GM15510 (cell line): ENCODE results near the gene NACC2.

Experiments
- POLR2A ChIP-seq: IDR thresholded peaks from 3 replicates; pipeline ENCODE4 v1.6.1; 2011; ENCODE audit warnings: borderline replicate concordance; ENCODE audit not compliant: insufficient read length; ENCODE audit errors: extremely low read depth

NACC2 gene

GRCh38 chr9:136009516-136009915, 85.6 kb downstream of the NACC2 start:
- no peak for TF ChIP-seq POLR2A

DNA sequence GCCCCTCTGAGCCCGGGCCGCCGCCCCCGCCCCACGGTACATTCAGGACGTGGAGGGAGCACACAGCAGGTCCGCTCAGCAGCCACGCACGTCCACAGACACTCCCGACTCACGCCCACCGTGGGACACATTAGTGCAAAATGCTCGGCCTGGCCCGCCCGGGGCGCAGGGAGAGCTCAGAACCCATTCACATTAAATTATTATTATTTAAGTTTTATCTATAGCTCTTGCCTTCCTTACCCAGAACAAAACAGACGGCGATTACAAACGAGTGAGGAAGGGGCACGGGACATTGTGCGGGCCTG, 86.4 kb downstream of the NACC2 start:
- no peak for TF ChIP-seq POLR2A

GRCh38 chr9:136007934-136008692, 87.0 kb downstream of the NACC2 start:
- no peak for TF ChIP-seq POLR2A

- TF ChIP-seq POLR2A: no peak
These were observed 87.7 kb downstream of the NACC2 start for GRCh38 chr9:136007276-136007933.

DNA sequence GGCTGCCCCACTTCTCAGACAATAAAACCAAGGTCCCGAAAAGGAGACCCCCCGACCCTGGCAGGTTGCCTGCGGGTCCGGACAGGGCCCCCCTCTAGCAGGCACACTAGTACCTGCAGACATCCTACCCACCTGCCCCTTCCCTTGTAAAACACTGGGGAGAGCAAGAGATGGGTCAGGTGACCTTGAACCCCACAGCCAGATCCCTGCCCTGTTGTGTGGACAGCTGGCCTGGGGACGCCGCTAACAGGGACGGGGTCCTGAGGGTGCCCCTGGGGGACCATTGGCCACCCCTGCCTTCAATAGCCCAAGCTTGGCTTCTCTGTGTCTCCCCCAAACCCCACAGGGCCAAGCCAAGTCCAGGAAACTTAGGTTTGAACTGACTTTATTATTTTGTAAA, 88.9 kb downstream of the NACC2 start:
- no peak for TF ChIP-seq POLR2A

GRCh38 chr9:136004712-136005111, 90.4 kb downstream of the NACC2 start:
- no peak for TF ChIP-seq POLR2A

- TF ChIP-seq POLR2A: no peak
These were observed 90.9 kb downstream of the NACC2 start for GRCh38 chr9:136004219-136004618.

DNA sequence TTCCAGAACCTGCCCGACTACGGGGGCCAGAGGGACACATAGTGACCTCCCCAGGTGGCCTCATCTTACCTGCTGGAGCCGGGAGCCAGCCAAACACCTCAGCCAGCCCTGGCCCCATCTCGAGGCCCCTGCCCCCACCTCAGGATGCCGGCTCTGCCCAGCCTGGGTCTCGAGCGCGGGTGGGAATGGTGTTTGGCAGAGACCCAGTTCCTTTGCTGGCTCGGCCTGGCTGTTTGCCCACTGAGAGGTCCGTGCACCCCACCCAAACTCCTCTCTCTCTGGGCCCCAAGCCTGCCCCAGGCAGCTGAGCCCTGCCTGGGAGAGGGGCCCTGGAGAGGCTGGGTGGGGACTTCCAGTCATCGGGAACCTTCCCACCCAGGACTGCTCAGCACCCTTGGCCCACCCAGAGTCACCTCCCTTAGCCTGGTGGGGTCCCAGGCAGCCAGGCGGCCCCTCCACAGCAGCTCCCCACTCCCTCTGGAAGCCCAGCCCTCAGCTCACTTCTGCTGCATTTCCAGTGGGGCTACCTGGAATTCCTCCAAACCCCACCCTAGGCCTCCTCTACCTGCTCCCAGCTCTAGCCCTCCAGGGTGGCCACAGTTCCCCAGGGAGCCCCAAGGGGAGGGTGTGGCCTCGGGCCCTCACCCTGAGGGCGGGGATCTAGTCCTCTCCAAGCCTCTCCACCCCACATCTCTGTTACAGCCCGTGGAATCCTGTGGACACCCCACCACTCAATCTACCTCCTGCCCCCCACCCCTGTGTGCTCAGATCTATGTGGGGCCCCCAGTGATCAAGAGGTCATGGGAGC, 91.5 kb downstream of the NACC2 start:
- TF ChIP-seq POLR2A: no peak

DNA sequence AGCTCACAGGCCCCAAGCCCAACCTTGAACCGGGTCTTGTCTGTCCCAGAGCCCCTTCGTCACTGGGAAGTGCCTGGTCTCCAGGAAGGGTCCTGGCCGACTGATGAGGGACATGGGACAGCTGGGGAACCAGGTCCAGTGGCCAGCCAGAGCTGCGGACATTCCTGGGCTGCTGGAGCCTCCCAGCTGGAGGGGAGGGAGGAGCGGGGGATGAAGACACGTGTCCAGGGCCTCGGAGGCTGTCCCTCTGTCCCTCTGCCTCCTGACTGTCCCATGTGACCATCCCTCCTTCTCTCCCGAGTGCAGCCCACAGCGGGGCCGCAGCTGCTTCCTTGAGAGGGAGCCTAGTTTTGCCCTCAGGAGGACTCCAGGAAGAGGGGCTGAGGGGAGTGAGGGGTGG, 92.2 kb downstream of the NACC2 start:
- no peak for TF ChIP-seq POLR2A

- no peak for TF ChIP-seq POLR2A
These were observed 92.9 kb downstream of the NACC2 start for GRCh38 chr9:136002215-136002614.

DNA sequence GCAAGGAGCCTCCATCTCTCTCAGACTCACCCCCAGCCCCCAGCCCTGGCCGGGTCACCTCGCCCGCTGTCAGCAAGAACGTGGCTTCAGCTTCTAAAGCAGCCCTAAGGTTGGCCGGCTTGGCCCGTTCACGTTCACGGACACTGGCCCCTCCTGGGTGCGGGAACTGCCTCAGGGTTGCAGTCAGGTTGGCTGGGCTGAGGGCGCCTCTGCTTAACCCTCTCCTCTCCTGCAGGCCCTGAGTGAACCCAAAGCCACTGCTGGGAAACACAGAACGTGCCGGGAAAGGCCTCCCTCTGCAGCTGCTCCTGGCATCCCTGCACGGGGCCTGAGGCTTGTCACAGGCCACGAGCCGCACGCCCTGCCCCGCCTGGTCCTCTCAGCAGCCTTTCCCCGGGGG, 93.9 kb downstream of the NACC2 start:
- no peak for TF ChIP-seq POLR2A

- no peak for TF ChIP-seq POLR2A
These were observed 96.5 kb downstream of the NACC2 start for GRCh38 chr9:135998410-135999071.

DNA sequence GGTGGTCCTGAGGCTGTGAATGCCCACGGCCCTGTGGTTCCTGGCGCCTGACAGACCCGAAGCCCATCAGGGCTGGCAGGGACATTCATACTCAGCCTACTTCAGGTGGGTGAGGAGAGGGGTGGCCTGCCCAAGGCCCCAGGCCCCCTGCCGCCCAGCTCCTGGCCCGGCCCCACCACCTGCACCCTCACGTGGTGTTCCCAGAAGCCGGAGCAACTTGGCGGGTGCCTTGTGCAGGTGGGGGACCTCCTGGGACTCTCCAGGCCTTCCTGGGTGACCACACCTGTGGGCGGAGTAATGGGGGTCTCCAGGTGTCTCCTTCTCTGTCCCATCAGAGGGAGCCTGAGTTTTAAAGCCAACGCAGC, 97.1 kb downstream of the NACC2 start:
- no peak for TF ChIP-seq POLR2A

DNA sequence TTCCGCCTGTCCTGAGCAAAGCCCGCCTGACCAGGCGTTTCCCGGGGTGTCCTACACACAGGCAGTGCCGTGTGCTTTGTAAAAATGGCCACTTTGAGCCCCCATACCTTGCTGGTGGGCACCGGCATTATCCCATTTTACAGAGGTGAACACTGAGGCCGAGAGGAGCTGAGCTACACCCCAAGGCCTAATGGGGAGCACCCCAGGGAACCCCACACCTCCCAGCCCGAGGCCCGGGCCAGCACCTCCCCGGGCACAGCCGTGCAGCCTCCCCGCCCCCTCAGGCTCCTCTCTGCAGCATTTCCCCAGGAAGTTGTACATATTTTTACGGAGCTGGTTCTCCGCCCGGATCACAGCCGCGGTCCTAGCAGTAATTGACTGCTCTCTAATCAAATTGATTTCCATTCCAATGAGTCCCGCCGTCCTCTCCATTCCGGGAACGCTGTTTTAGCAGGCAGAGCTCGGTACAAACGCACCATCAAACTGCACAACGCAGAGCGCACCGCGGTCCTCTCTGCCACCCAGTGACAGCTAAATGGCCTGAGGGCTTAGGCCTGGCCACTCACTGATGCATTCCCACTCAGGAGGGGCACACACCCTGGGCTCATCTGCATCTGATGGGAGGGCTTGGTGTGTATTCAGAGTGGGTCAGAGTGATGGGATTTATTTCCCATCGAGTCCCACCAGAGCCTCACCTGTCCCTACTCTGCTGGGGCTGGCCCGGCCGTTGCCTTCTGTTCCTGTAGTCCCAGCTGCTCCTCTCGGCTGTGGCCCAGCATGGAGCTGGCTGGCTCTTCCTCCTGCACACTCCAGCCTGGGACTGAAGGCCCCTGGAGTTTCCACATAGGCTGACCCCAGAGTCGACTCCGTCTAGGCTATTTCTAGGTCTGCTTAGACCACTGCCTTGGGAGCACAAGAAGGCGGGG, 97.7 kb downstream of the NACC2 start:
- no peak for TF ChIP-seq POLR2A
